GM18499 (cell line): ENCODE data around the gene CDYL.

Experiments
- ATAC-seq: cut with Tn5 transposase; IDR thresholded peaks from one replicate; pipeline ENCODE4 v1.9.1; 2021; ENCODE audit warnings: moderate number of reproducible peaks; ENCODE audit not compliant: insufficient read depth, unreplicated experiment

The CDYL gene

GRCh38 chr6:4774296-4774695 is 1.9 kb upstream of the CDYL start:
- no peak for ATAC-seq

GRCh38 chr6:4774715-4775493 is 1.3 kb upstream of the CDYL start:
- ATAC-seq: no peak

GRCh38 chr6:4775494-4776130 is 592 bp upstream of the CDYL start:
- ATAC-seq: no peak

- no peak for ATAC-seq
Observed at GRCh38 chr6:4776493-4777393, 539 bp downstream of the CDYL start.

- no peak for ATAC-seq
Observed at GRCh38 chr6:4777394-4777935, 1.3 kb downstream of the CDYL start.

- ATAC-seq: no peak
Observed at GRCh38 chr6:4778086-4778485, 1.9 kb downstream of the CDYL start.

- ATAC-seq: no peak
Observed at GRCh38 chr6:4780360-4780812, 4.2 kb downstream of the CDYL start.

- ATAC-seq: no peak
Observed at GRCh38 chr6:4781426-4781825, 5.2 kb downstream of the CDYL start.

- no peak for ATAC-seq
Observed at GRCh38 chr6:4781967-4782575, 5.9 kb downstream of the CDYL start.

- ATAC-seq: no peak
Observed at GRCh38 chr6:4786996-4787395, 10.8 kb downstream of the CDYL start.

GRCh38 chr6:4788482-4788881 is 12.3 kb downstream of the CDYL start:
- no peak for ATAC-seq

- peak; percentile 61 for ATAC-seq
Observed at GRCh38 chr6:4788953-4789584, 12.9 kb downstream of the CDYL start.

- no peak for ATAC-seq
Observed at GRCh38 chr6:4790158-4790899, 14.1 kb downstream of the CDYL start.

- ATAC-seq: no peak
Observed at GRCh38 chr6:4794140-4794707, 18.0 kb downstream of the CDYL start.

- no peak for ATAC-seq
Observed at GRCh38 chr6:4797587-4797986, 21.4 kb downstream of the CDYL start.

GRCh38 chr6:4799912-4800311 is 23.7 kb downstream of the CDYL start:
- ATAC-seq: no peak

GRCh38 chr6:4800662-4801061 is 24.5 kb downstream of the CDYL start:
- ATAC-seq: no peak

GRCh38 chr6:4801491-4802110 is 25.4 kb downstream of the CDYL start:
- ATAC-seq: peak; percentile 37
